HepG2 (cell line): Measurements from ENCODE around the gene MXRA8. TPM values are rescaled to one million over a fixed set of nuclear protein-coding genes. Genes with fewer than 3 reads are reported as not detected.

Source experiments
- BRCA1 ChIP-seq: sonication (generic); formaldehyde crosslinking; IDR thresholded peaks from 2 replicates; pipeline ENCODE4 v1.4.0; 2020; ENCODE audit warnings: missing genetic modification reagents
- DNMT1 ChIP-seq: sonication (generic); formaldehyde crosslinking; IDR thresholded peaks from 2 replicates; pipeline ENCODE4 v1.5.1; 2020; ENCODE audit warnings: mild to moderate bottlenecking, missing genetic modification reagents
- ESRRA ChIP-seq: sonication (generic); formaldehyde crosslinking; IDR thresholded peaks from 2 replicates; pipeline ENCODE4 v1.5.1; 2020; ENCODE audit warnings: mild to moderate bottlenecking, low read depth, missing genetic modification reagents
- FOSL1 ChIP-seq: sonication (generic); formaldehyde crosslinking; IDR thresholded peaks from 2 replicates; pipeline ENCODE4 v1.9.0; 2021; ENCODE audit warnings: missing genetic modification reagents, borderline replicate concordance
- FOXK1 ChIP-seq: sonication (generic); formaldehyde crosslinking; IDR thresholded peaks from 2 replicates; pipeline ENCODE4 v1.4.0; 2020; ENCODE audit warnings: low read depth, missing genetic modification reagents, borderline replicate concordance
- FOXP1 ChIP-seq, 2 experiments: fragments of 450-650 bp in 1 of 2; IDR thresholded peaks; 2 replicates each; pipeline ENCODE4 v1.6.1; 2017 to 2018; ENCODE audit warnings: antibody characterized with exemption in 1 of 2
- GATA4 ChIP-seq: sonication (generic); IDR thresholded peaks from 2 replicates; pipeline ENCODE4 v1.6.1; 2016; ENCODE audit warnings: antibody characterized with exemption, low read depth, borderline replicate concordance
- HCFC1 ChIP-seq: fragments of 150-350 bp; IDR thresholded peaks from 2 replicates; pipeline ENCODE4 v1.6.1; 2014; ENCODE audit warnings: low read depth, low read length
- IRX3 ChIP-seq: sonication (generic); formaldehyde crosslinking; IDR thresholded peaks from 2 replicates; pipeline ENCODE4 v1.8.1; 2023; ENCODE audit warnings: mild to moderate bottlenecking, low read depth, missing genetic modification reagents, borderline replicate concordance
- ISL2 ChIP-seq: sonication (generic); formaldehyde crosslinking; IDR thresholded peaks from 2 replicates; pipeline ENCODE4 v1.5.0; 2020; ENCODE audit warnings: missing genetic modification reagents
- KLF13 ChIP-seq: sonication (generic); formaldehyde crosslinking; IDR thresholded peaks from 2 replicates; pipeline ENCODE4 v1.4.0; 2020; ENCODE audit warnings: mild to moderate bottlenecking, missing genetic modification reagents
- MAF1 ChIP-seq: sonication (generic); formaldehyde crosslinking; IDR thresholded peaks from 2 replicates; pipeline ENCODE4 v1.5.0; 2020; ENCODE audit warnings: missing genetic modification reagents, borderline replicate concordance
- MYC ChIP-seq: sonication (generic); formaldehyde crosslinking; IDR thresholded peaks from 2 replicates; pipeline ENCODE4 v1.9.0; 2021; ENCODE audit warnings: missing genetic modification reagents, borderline replicate concordance
- SIN3A ChIP-seq: IDR thresholded peaks from 2 replicates; pipeline ENCODE4 v1.6.1; 2011; ENCODE audit warnings: low read depth, mild to moderate bottlenecking, control low read depth, low read length, borderline replicate concordance
- THYN1 ChIP-seq: sonication (generic); formaldehyde crosslinking; IDR thresholded peaks from 2 replicates; pipeline ENCODE4 v1.8.1; 2023; ENCODE audit warnings: low read depth, mild to moderate bottlenecking, moderate library complexity, missing genetic modification reagents, borderline replicate concordance
- TOPORS ChIP-seq: sonication (generic); formaldehyde crosslinking; IDR thresholded peaks from 2 replicates; pipeline ENCODE4 v1.8.0; 2023; ENCODE audit warnings: mild to moderate bottlenecking, missing genetic modification reagents
- U2AF1 ChIP-seq: fragments of 200-400 bp; formaldehyde crosslinking; optimal IDR thresholded peaks from 2 replicates; pipeline ENCODE3; 2017; ENCODE audit warnings: mild to moderate bottlenecking, low read depth, low read length
- ZKSCAN8 ChIP-seq: IDR thresholded peaks from 2 replicates; pipeline ENCODE4 v1.6.1; 2016; ENCODE audit warnings: borderline replicate concordance, missing genetic modification reagents, missing compliant biosample characterization
- ZNF124 ChIP-seq: sonication (generic); formaldehyde crosslinking; IDR thresholded peaks from 2 replicates; pipeline ENCODE4 v1.4.0; 2020; ENCODE audit warnings: missing genetic modification reagents
- ZNF326 ChIP-seq: sonication (generic); formaldehyde crosslinking; IDR thresholded peaks from 2 replicates; pipeline ENCODE4 v1.4.0; 2020; ENCODE audit warnings: missing genetic modification reagents, borderline replicate concordance
- ZNF510 ChIP-seq: sonication (generic); formaldehyde crosslinking; IDR thresholded peaks from 2 replicates; pipeline ENCODE4 v1.4.0; 2020; ENCODE audit warnings: low read depth, mild to moderate bottlenecking, missing genetic modification reagents
- ZNF557 ChIP-seq: sonication (generic); formaldehyde crosslinking; IDR thresholded peaks from 2 replicates; pipeline ENCODE4 v1.4.0; 2020; ENCODE audit warnings: missing genetic modification reagents
- ZNF878 ChIP-seq: sonication (generic); formaldehyde crosslinking; IDR thresholded peaks from 2 replicates; pipeline ENCODE4 v1.8.1; 2023; ENCODE audit warnings: mild to moderate bottlenecking, missing genetic modification reagents, moderate library complexity
- polyA plus RNA-seq, 8 experiments: library from polyadenylated mRNA; depleted of rRNA in 3 of 8; stranded (reverse) in 7 of 8; unstranded in 1 of 8; fragments of >200 nt; fragmentation: Illumina TruSeq in 4 of 8; extraction: Trizol in 4 of 8; gene quantifications; 2 replicates each; pipeline versions ENCODE4 v1.2.1 to v1.2.3, GENCODE V29; 2011 to 2016; ENCODE audit warnings: low read depth in 4 of 8, missing spikeins in 1 of 8, mixed read lengths in 1 of 8; ENCODE audit not compliant: insufficient read depth in 1 of 8
- total RNA-seq, 5 experiments: library from RNA; depleted of rRNA; stranded (reverse); fragments of >200 nt; fragmentation: Illumina TruSeq; extraction: Trizol; gene quantifications; 2 replicates each; pipeline ENCODE4 v1.2.3, GENCODE V29; 2016; ENCODE audit warnings: low read depth in 1 of 5
- TF ChIP-seq, protein P1 (sequence below): IDR thresholded peaks from 2 replicates; pipeline ENCODE4 v1.6.1; 2016; ENCODE audit warnings: missing genetic modification reagents, missing compliant biosample characterization
- TF ChIP-seq, protein P2 (sequence below): IDR thresholded peaks from 2 replicates; pipeline ENCODE4 v1.6.1; 2016; ENCODE audit warnings: control low read depth
- TF ChIP-seq, protein P3 (sequence below): sonication (generic); formaldehyde crosslinking; IDR thresholded peaks from 2 replicates; pipeline ENCODE4 v1.8.0; 2023; ENCODE audit warnings: mild to moderate bottlenecking, missing genetic modification reagents

The MXRA8 gene
- total and polyA plus RNA-seq, 2 of the 13 experiments (the other 11 are each of a cell fraction or from before 2014, with no cell fraction given) = 19.8 to 44.8 TPM

DNA sequence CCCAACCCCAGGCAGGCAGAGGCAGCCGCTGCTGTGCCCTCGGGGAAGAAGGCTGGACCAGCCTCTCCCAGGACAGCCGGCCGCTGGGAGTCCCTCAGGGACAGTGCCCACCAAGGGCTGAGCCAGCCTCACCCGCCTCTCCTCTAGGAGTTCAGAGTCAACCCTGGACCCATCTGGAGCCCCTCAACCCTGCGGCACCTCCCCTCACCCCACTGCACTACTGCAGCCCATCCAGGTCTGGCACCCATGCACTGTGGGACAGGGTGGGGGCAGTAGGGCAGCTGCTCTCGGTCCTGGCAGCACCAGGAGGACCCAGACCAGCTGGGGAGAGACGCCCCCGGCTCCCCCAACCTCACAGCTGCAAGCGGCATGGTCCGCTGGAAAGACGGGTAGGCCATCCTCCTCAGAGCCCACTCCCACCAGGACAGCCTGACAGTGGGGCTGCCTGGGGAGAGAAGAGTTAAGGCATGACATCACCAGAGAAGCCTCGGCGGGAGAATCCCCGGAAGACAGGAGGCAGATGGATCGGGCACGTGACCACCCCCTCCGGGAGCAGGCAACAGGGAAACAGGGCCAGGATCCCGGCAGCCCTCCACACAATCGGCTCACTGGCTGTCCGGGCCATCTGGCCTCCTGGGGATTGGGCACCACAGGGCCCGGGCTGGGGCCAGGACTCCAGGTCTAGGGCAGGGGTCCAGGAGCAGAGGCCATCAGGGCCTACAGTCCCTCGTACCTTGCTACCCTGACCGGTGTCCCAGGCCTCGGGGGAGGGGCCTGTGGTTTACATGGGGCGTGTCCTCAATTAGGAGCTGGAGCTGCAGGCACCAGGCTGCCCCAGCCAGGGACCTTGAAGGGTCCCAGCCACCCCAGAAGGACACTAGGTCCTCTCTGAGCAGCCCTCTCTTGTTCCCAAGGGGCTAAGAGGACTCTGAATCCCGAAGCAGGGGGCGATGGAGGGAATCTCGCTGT lies 53.7 kb downstream of the MXRA8 start (continued):
- TF ChIP-seq, protein P1, sequence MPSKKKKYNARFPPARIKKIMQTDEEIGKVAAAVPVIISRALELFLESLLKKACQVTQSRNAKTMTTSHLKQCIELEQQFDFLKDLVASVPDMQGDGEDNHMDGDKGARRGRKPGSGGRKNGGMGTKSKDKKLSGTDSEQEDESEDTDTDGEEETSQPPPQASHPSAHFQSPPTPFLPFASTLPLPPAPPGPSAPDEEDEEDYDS = no peak
- TF ChIP-seq ZNF124 (no peak), THYN1 (CRISPR knock-in tag) (no peak), ZNF510 (CRISPR knock-in tag) (no peak), FOXK1 (CRISPR knock-in tag) (no peak), MYC (CRISPR knock-in tag) (no peak), MAF1 (CRISPR knock-in tag) (no peak), TOPORS (CRISPR knock-in tag) (0 out of 2 replicates have a peak, but pooled peaks have one; percentile 39), ZKSCAN8 (no peak), HCFC1 (no peak), SIN3A (no peak), U2AF1 (no peak), ISL2 (CRISPR knock-in tag) (no peak), BRCA1 (no peak), GATA4 (no peak), ZNF878 (CRISPR knock-in tag) (no peak), ESRRA (no peak; the same call in 1 of the 2 replicates), ZNF326 (CRISPR knock-in tag) (no peak), KLF13 (CRISPR knock-in tag) (no peak), FOSL1 (CRISPR knock-in tag) (no peak), DNMT1 (no peak), IRX3 (no peak), ZNF557 (CRISPR knock-in tag) (no peak), FOXP1 (IDR thresholded peaks at IDR 0.05) (no peak), FOXP1 (CRISPR knock-in tag; IDR thresholded peaks at IDR 0.05) (no peak)
- TF ChIP-seq, protein P2, sequence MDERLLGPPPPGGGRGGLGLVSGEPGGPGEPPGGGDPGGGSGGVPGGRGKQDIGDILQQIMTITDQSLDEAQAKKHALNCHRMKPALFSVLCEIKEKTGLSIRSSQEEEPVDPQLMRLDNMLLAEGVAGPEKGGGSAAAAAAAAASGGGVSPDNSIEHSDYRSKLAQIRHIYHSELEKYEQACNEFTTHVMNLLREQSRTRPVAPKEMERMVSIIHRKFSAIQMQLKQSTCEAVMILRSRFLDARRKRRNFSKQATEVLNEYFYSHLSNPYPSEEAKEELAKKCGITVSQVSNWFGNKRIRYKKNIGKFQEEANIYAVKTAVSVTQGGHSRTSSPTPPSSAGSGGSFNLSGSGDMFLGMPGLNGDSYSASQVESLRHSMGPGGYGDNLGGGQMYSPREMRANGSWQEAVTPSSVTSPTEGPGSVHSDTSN (CRISPR knock-in tag) = no peak
- TF ChIP-seq, protein P3, sequence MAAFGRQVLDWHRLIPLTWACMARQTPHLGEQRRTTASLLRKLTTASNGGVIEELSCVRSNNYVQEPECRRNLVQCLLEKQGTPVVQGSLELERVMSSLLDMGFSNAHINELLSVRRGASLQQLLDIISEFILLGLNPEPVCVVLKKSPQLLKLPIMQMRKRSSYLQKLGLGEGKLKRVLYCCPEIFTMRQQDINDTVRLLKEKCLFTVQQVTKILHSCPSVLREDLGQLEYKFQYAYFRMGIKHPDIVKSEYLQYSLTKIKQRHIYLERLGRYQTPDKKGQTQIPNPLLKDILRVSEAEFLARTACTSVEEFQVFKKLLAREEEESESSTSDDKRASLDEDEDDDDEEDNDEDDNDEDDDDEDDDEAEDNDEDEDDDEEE (CRISPR knock-in tag) = peak; percentile 21; the same call in 1 of the 2 replicates
